GM12892 (cell line): ENCODE data around the gene FAM13A.
A peak's percentile ranks its signal among the peaks of the same experiment; 100 is the strongest.

Source experiments
- DNase-seq: peaks from one replicate; pipeline ENCODE4 v3.0.0; 2011; ENCODE audit not compliant: insufficient read length
- FAIRE-seq: peaks from 2 replicates; lab custom pipeline; 2011; peaks lifted over from hg19 to GRCh38; lab: Jason Lieb, UNC
- POLR2A ChIP-seq: IDR thresholded peaks from 2 replicates; pipeline ENCODE4 v1.6.1; 2011; ENCODE audit warnings: low read depth, low read length, control low read depth
- POLR2AphosphoS5 ChIP-seq: IDR thresholded peaks from 2 replicates; pipeline ENCODE4 v1.6.1; 2011; ENCODE audit warnings: low read depth, low read length, control low read depth
- TAF1 ChIP-seq: IDR thresholded peaks from 2 replicates; pipeline ENCODE4 v1.6.1; 2011; ENCODE audit warnings: low read depth, mild to moderate bottlenecking, control low read depth, low read length, borderline replicate concordance

The FAM13A gene

GRCh38 chr4:88697588-88698329 is 359.2 kb downstream of the FAM13A start, which contains the start of gene NAP1L5:
TSS of gene NAP1L5 (minus strand) at chr4:88697829. CDS start at chr4:88697754, 75 bp downstream.
- DNase-seq (peak; percentile 29), FAIRE-seq (peak; percentile 76)
- TF ChIP-seq POLR2A (no peak; the same call in 1 of the 2 replicates), POLR2AphosphoS5 (no peak), TAF1 (no peak)

GRCh38 chr4:88697141-88697540 is 359.8 kb downstream of the FAM13A start:
- DNase-seq (no peak), FAIRE-seq (peak; percentile 63)
- no peak for TF ChIP-seq POLR2AphosphoS5
- TF ChIP-seq TAF1 = no peak
- TF ChIP-seq POLR2A = no peak

GRCh38 chr4:88696630-88697029 is 360.4 kb downstream of the FAM13A start:
- FAIRE-seq (no peak), DNase-seq (no peak)
- TF ChIP-seq POLR2AphosphoS5 = no peak
- TF ChIP-seq POLR2A = no peak
- no peak for TF ChIP-seq TAF1

- DNase-seq = no peak
- TF ChIP-seq TAF1 (no peak), POLR2AphosphoS5 (no peak), POLR2A (no peak)
- no peak for FAIRE-seq
Observed at GRCh38 chr4:88693792-88694191, 363.2 kb downstream of the FAM13A start.

DNA sequence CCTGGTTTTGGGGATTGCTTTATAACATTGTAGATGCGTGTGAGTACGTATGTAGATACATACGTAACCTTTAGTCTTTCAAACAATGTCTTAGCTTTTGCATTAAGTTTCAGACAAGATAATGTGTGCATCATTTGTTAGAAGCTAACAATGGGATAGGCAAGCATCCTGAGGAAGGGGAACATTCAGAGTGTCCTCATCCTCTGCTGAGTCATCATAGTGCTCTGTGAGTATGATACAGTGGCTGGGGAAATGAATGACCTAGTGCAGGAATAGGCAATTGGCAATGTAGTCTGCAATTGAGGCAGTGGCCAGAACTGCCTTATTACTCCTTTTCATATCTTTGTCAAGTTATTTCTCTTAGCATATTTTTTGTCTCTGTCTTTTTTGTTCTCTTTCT is 366.6 kb downstream of the FAM13A start:
- DNase-seq = no peak
- TF ChIP-seq TAF1 = no peak
- no peak for TF ChIP-seq POLR2A
- no peak for TF ChIP-seq POLR2AphosphoS5
- FAIRE-seq = no peak

DNA sequence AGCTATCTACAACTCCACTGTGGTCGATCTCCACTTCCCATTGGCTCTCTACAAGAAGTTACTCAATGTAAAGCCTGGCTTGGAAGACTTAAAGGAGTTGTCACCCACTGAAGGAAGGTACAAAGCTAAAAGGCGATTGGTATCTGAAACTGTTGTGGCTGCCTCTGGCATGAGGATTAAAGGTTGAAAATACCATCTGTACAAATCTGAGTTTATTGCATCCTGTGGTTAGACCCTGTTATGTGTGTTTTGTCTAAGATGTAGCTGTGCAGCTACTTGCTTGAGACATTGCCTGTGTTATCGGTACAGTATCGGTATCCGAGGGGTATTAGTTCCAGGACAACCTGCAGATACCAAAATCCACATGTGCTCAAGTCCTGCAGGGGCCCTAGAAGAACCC is 375.8 kb downstream of the FAM13A start:
- no peak for FAIRE-seq
- TF ChIP-seq POLR2AphosphoS5 (no peak), TAF1 (no peak), POLR2A (no peak)
- no peak for DNase-seq
